GM10266 (cell line): ENCODE measurements around the gene TGFBR3.

ENCODE experiments used
- DNase-seq: peaks from one replicate; pipeline ENCODE4 v3.0.0; 2012; ENCODE audit errors: extremely low spot score
- TF ChIP-seq, protein P1 (sequence below): IDR thresholded peaks from 2 replicates; pipeline ENCODE4 v1.5.1; 2012; ENCODE audit warnings: mild to moderate bottlenecking, low read depth; ENCODE audit not compliant: control insufficient read depth, insufficient read depth; ENCODE audit errors: missing control alignments

Gene TGFBR3

DNA sequence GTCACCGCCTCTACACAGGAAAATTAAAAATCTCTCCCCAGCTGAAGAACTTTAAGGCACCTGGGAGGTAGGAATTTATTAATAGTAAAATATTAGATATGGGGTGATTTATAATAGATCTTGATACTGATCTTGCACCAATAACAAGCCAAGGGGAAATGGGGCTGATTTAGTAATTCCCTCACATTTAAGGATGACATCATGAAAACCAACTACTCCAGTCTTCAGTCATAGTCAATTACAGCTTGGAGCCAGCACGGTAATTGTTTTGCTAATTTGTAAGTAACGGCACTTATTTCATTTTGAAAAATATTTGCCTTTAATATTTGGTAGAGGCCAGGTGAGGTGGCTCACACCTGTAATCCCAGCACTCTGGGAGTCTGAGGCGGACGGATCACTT, 92.8 kb downstream of the TGFBR3 start:
- TF ChIP-seq, protein P1, sequence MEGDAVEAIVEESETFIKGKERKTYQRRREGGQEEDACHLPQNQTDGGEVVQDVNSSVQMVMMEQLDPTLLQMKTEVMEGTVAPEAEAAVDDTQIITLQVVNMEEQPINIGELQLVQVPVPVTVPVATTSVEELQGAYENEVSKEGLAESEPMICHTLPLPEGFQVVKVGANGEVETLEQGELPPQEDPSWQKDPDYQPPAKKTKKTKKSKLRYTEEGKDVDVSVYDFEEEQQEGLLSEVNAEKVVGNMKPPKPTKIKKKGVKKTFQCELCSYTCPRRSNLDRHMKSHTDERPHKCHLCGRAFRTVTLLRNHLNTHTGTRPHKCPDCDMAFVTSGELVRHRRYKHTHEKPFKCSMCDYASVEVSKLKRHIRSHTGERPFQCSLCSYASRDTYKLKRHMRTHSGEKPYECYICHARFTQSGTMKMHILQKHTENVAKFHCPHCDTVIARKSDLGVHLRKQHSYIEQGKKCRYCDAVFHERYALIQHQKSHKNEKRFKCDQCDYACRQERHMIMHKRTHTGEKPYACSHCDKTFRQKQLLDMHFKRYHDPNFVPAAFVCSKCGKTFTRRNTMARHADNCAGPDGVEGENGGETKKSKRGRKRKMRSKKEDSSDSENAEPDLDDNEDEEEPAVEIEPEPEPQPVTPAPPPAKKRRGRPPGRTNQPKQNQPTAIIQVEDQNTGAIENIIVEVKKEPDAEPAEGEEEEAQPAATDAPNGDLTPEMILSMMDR, result no peak
- no peak for DNase-seq

DNA sequence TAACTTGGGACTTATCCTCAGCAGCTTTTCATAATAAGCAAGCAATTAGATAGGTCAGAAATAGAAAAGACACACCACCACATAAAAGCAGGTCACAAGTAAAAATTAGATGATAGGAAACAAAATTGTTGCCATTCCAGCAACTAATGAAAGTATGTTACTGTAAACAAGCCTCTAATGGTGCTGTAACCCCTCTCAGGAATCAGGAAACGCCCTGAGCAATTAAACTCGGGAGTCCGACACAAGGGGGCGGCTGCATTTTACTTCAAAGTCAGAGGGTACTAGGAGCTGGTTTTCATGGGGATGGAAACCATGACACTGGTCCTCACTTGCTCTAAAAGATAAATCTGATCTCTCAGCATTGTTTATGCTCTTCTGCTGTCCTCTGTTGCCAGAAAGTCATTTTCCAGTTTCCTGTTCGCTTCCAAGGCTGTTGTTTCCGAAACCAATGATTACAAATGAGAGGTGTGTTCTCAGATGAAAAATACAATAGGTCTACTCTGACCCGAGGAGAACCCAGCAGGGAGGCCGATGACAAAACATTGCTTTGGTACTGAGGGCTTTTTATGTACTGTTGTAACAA, 93.4 kb downstream of the TGFBR3 start:
- DNase-seq, result no peak
- TF ChIP-seq, protein P1, result no peak

DNA sequence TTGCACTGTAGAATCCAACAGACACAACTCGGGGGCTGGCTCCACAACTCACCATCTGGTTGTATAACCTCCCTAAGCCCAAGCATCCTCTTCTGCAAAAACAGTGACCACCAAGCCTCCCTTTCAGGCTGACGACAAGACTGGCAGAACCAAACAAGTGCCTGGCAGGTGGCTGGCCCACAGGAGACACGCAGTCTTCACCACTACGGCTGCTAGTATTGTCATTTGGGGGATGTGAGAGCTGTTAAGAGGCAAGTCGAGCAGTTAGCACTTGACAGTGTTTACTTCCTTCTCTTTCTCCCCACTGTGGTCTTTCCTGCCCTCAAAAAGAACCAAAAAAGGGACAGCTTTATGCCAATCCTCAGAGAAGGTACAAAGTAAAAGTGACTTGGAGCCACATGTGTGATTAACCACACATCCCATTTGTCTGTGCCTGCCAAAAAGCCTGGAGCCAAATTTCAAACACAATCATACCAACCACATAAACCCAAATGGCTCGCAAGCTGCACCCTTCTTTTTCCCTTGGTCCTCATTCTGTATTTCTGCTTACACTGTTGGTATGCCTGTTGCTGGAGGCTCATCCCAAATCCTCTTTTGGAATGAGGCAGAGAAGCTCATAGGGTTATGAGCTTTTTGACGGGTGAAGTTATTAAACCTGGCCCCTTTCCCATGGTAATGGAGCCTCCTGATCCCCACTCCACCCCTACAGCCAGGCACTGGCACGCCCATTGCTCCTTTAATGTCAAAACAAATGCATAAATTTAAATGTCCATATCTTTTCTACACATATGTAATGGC, 94.1 kb downstream of the TGFBR3 start:
- DNase-seq, result no peak

DNA sequence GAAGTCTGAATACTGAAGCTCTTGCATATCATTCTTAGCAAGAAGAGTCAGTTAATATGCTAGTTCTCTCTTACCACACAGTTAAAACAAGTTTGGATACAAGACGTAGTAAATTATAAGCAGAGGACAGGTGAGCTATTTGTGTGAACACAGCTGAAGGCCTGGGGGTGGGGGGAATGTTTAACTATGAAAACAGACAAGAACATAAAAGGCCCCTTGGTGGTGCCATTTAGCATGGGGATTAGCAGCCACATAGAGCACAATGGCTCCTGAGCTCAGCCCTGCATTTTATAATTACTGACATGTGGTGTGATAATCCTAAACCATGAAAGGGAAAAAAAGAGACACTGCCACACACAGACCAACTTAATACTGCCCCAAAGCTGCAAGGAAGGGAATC, 94.8 kb downstream of the TGFBR3 start:
- DNase-seq, result no peak
- TF ChIP-seq, protein P1, result peak; percentile 9

More for the DNA sequence above, 94.1 kb downstream of the TGFBR3 start:
- TF ChIP-seq, protein P1, result no peak

DNA sequence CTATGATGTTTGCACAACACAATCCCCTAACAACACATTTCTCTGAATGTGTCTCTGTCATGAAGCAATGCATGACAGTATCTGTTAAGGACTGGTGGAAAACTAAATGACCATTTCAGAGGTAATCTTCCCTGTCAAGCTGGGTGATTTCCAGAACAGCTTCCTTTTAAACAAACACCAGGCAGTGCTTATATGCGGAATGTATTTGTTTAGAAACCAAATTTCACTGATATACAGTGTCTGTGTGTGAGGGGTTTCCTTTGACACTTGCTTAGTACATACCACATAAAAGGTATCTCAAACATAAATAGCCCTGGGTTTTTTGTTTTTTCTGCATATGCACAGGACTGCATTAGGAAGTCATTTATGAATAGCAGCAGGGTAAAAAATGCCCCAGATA, 95.6 kb downstream of the TGFBR3 start:
- no peak for DNase-seq
- TF ChIP-seq, protein P1, result no peak

DNA sequence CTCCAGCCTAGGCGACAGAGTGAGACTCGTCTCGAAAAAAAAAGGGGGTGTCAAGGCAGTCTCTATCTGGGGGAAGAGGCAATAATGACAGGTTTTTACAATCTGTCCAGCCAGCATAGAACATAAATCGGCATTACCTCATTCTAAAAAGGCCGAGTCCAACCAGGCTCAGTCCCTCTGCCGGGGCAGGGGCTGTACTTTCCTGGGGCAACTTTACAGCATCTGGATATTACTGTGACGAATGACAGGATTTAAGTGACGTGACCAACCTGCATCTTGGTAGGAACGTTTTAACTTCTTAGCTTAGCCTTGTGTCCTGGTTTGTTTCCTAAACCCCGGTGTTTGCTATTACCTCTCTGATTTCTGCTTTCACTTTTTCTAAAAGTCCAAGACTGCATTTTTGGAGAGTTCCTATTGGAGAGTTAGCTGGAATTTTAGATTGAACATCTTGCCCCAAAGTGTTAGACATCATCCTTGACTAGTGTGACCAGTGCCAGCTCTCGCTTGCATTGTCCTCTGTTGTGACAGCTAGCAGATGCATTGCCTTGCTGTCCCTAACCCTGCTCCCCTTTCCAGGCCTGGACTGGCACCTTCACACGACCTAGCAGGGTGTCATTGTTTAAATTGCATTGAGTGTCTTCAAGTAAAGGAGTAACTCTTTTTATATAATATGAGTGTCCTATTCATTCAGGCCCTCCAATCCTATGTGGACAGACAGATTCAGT, 96.5 kb downstream of the TGFBR3 start:
- DNase-seq, result no peak
- TF ChIP-seq, protein P1, result no peak
